Right lobe of liver (tissue), 4 donors: ENCODE results near the gene PPP1R12A.

Experiments
- POLR2A ChIP-seq: fragments of 450-650 bp; IDR thresholded peaks from one replicate; pipeline ENCODE4 v1.6.1; 2017; ENCODE audit warnings: antibody characterized with exemption, mild to moderate bottlenecking
- TF ChIP-seq, protein P1 (sequence below), 4 donors: fragments of 200-600 bp in 3 of 4; fragments of 450-650 bp in 1 of 4; IDR thresholded peaks; one replicate each; pipeline versions ENCODE4 v1.5.1 to v1.8.0; 2016 to 2022; ENCODE audit warnings: antibody characterized with exemption in 4 of 4, mild to moderate bottlenecking in 2 of 4
- donor health status: DM: no; HTN: no; CAD: no.
- donor health status: DM: no; HTN: no; CAD: no.
- donor health status: DM: no; HTN: yes; CAD: no.

- TF ChIP-seq, protein P1, sequence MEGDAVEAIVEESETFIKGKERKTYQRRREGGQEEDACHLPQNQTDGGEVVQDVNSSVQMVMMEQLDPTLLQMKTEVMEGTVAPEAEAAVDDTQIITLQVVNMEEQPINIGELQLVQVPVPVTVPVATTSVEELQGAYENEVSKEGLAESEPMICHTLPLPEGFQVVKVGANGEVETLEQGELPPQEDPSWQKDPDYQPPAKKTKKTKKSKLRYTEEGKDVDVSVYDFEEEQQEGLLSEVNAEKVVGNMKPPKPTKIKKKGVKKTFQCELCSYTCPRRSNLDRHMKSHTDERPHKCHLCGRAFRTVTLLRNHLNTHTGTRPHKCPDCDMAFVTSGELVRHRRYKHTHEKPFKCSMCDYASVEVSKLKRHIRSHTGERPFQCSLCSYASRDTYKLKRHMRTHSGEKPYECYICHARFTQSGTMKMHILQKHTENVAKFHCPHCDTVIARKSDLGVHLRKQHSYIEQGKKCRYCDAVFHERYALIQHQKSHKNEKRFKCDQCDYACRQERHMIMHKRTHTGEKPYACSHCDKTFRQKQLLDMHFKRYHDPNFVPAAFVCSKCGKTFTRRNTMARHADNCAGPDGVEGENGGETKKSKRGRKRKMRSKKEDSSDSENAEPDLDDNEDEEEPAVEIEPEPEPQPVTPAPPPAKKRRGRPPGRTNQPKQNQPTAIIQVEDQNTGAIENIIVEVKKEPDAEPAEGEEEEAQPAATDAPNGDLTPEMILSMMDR (IDR thresholded peaks at IDR 0.05) = no peak
- no peak for TF ChIP-seq POLR2A
Observed at GRCh38 chr12:79933532-79934264, 1.2 kb downstream of the PPP1R12A start.
